Measurements from ENCODE around the gene TMPRSS11D.

TMPRSS11D gene

GRCh38 chr4:67874986-67875385 lies 8.8 kb downstream of the TMPRSS11D start:
- DNase-seq = no peak
- Histone ChIP-seq H3K4me3 (ENCODE audit: low read depth, low read length) (no peak overlapping the region), H3K27me3 (no peaks in the 10 kb centered on the region), H3K36me3 (no peaks in the 10 kb centered on the region), H3K9me3 (no peaks in the 10 kb centered on the region), H3K4me1 (no peaks in the 10 kb centered on the region)
- TF ChIP-seq CTCF (IDR thresholded peaks at IDR 0.05; ENCODE audit: low read depth, low read length) = no peak

- Histone ChIP-seq H3K4me1 (no peaks in the 10 kb centered on the region), H3K36me3 (no peaks in the 10 kb centered on the region), H3K27me3 (no peaks in the 10 kb centered on the region), H3K4me3 (ENCODE audit: low read depth, low read length) (no peak overlapping the region), H3K9me3 (no peaks in the 10 kb centered on the region)
- DNase-seq = no peak
- TF ChIP-seq CTCF (IDR thresholded peaks at IDR 0.05; ENCODE audit: low read depth, low read length) = no peak
Observed at GRCh38 chr4:67873116-67873515, 10.7 kb downstream of the TMPRSS11D start.

- H3K27me3 ChIP-seq = no peaks in the 10 kb centered on the region
- peak; percentile 40 for TF ChIP-seq CTCF (IDR thresholded peaks at IDR 0.05; ENCODE audit: low read depth, low read length)
- no peak overlapping the region for H3K4me3 ChIP-seq (ENCODE audit: low read depth, low read length)
- H3K9me3 ChIP-seq = no peaks in the 10 kb centered on the region
- no peaks in the 10 kb centered on the region for H3K4me1 ChIP-seq
- H3K36me3 ChIP-seq = no peaks in the 10 kb centered on the region
- no peak for DNase-seq
Observed at GRCh38 chr4:67871867-67872266, 11.9 kb downstream of the TMPRSS11D start.

GRCh38 chr4:67869580-67870190 lies 14.1 kb downstream of the TMPRSS11D start:
- TF ChIP-seq CTCF (IDR thresholded peaks at IDR 0.05; ENCODE audit: low read depth, low read length) = no peak
- Histone ChIP-seq H3K9me3 (no peaks in the 10 kb centered on the region), H3K4me3 (ENCODE audit: low read depth, low read length) (no peak overlapping the region), H3K36me3 (no peaks in the 10 kb centered on the region), H3K27me3 (no peaks in the 10 kb centered on the region), H3K4me1 (no peaks in the 10 kb centered on the region)
- no peak for DNase-seq

- TF ChIP-seq CTCF (IDR thresholded peaks at IDR 0.05; ENCODE audit: low read depth, low read length) = no peak
- no peak for DNase-seq
Observed at GRCh38 chr4:67861513-67861912, 22.3 kb downstream of the TMPRSS11D start.

GRCh38 chr4:67853336-67853735 lies 30.5 kb downstream of the TMPRSS11D start:
- H3K4me1 ChIP-seq = no peaks in the 10 kb centered on the region
- no peak for TF ChIP-seq CTCF (IDR thresholded peaks at IDR 0.05; ENCODE audit: low read depth, low read length)
- H3K9me3 ChIP-seq = no peaks in the 10 kb centered on the region
- DNase-seq = no peak
- H3K27me3 ChIP-seq = no peaks in the 10 kb centered on the region
- H3K36me3 ChIP-seq = no peaks in the 10 kb centered on the region
- no peak overlapping the region for H3K4me3 ChIP-seq (ENCODE audit: low read depth, low read length)

More at GRCh38 chr4:67861513-67861912, 22.3 kb downstream of the TMPRSS11D start:
- H3K36me3 ChIP-seq = no peaks in the 10 kb centered on the region
- no peaks in the 10 kb centered on the region for H3K4me1 ChIP-seq
- no peak overlapping the region for H3K4me3 ChIP-seq (ENCODE audit: low read depth, low read length)
- H3K9me3 ChIP-seq = no peaks in the 10 kb centered on the region
- H3K27me3 ChIP-seq = no peaks in the 10 kb centered on the region

All from BE2C (cell line).